HFFc6 (cell line): ENCODE measurements around the gene PTPRM. TPM values are rescaled to one million over a fixed set of nuclear protein-coding genes. Genes with fewer than 3 reads are reported as not detected.

Experiments
- DNase-seq: peaks from one replicate; pipeline ENCODE4 v3.0.0-alpha.2; 2018
- H3K27ac Mint-ChIP-seq: 2 replicates; pipeline ENCODE4 v1.8.0; 2020; ENCODE audit warnings: mild to moderate bottlenecking, mixed read lengths
- H3K27me3 Mint-ChIP-seq: 2 replicates; pipeline ENCODE4 v1.8.0; 2021; ENCODE audit warnings: mild to moderate bottlenecking, moderate library complexity, mixed read lengths; ENCODE audit not compliant: insufficient read depth
- H3K36me3 Mint-ChIP-seq: 2 replicates; pipeline ENCODE4 v1.8.0; 2021; ENCODE audit warnings: low read depth, mixed read lengths
- H3K4me1 Mint-ChIP-seq: 2 replicates; pipeline ENCODE4 v1.8.0; 2020; ENCODE audit warnings: low read depth, mixed read lengths
- H3K4me3 Mint-ChIP-seq: 2 replicates; pipeline ENCODE4 v1.8.0; 2020; ENCODE audit warnings: mild to moderate bottlenecking, moderate library complexity, mixed read lengths
- H3K9me3 Mint-ChIP-seq: 2 replicates; pipeline ENCODE4 v1.8.0; 2020; ENCODE audit warnings: mild to moderate bottlenecking, mixed read lengths
- CTCF ChIP-seq: fragments of 200-600 bp; sonication (generic); IDR thresholded peaks from 2 replicates; pipeline ENCODE4 v1.5.0; 2021; ENCODE audit warnings: antibody characterized with exemption, mild to moderate bottlenecking
- total RNA-seq, 6 experiments: library from RNA; stranded (reverse); fragmentation: NEBNext Ultra II Directional; extraction: Animal tissue kit (Norgen Biotek cat#: 25700); gene quantifications; 2 replicates in 1 of 6; 3 replicates in 5 of 6; pipeline ENCODE4 v1.2.3, GENCODE V29; 2021

The PTPRM gene
- total RNA-seq, 6 experiments from 2014 or later = 39.4 to 49.8 (median 43.8) TPM

- H3K36me3 Mint-ChIP-seq = no peaks in the 10 kb centered on the region
- H3K4me3 Mint-ChIP-seq = no peak overlapping the region
- no peak overlapping the region for H3K27ac Mint-ChIP-seq
Observed at GRCh38 chr18:8362863-8363262, 795.7 kb downstream of the PTPRM start.

GRCh38 chr18:8364385-8364784 is 797.3 kb downstream of the PTPRM start:
- no peak overlapping the region for H3K27ac Mint-ChIP-seq
- no peaks in the 10 kb centered on the region for H3K36me3 Mint-ChIP-seq
- DNase-seq = no peak
- no peak for TF ChIP-seq CTCF
- H3K27me3 Mint-ChIP-seq = no peaks in the 10 kb centered on the region
- no peaks in the 10 kb centered on the region for H3K9me3 Mint-ChIP-seq
- H3K4me1 Mint-ChIP-seq = peaks cover 21% of the 10 kb centered on the region
- H3K4me3 Mint-ChIP-seq = no peak overlapping the region

More at GRCh38 chr18:8362863-8363262, 795.7 kb downstream of the PTPRM start:
- peaks cover 6% of the 10 kb centered on the region for H3K4me1 Mint-ChIP-seq
- H3K27me3 Mint-ChIP-seq = no peaks in the 10 kb centered on the region
- DNase-seq = no peak
- H3K9me3 Mint-ChIP-seq = no peaks in the 10 kb centered on the region
- no peak for TF ChIP-seq CTCF

GRCh38 chr18:8365006-8365405 is 797.9 kb downstream of the PTPRM start:
- H3K36me3 Mint-ChIP-seq = no peaks in the 10 kb centered on the region

GRCh38 chr18:8365528-8365927 is 798.4 kb downstream of the PTPRM start:
- no peak for DNase-seq
- Mint-ChIP-seq H3K4me3 (no peak overlapping the region), H3K9me3 (no peaks in the 10 kb centered on the region), H3K27ac (no peak overlapping the region), H3K4me1 (peaks cover 32% of the 10 kb centered on the region), H3K36me3 (no peaks in the 10 kb centered on the region), H3K27me3 (no peaks in the 10 kb centered on the region)
- no peak for TF ChIP-seq CTCF

More at GRCh38 chr18:8365006-8365405, 797.9 kb downstream of the PTPRM start:
- no peak overlapping the region for H3K27ac Mint-ChIP-seq
- TF ChIP-seq CTCF = no peak
- no peaks in the 10 kb centered on the region for H3K9me3 Mint-ChIP-seq
- H3K4me3 Mint-ChIP-seq = no peak overlapping the region
- H3K27me3 Mint-ChIP-seq = no peaks in the 10 kb centered on the region
- peaks cover 27% of the 10 kb centered on the region for H3K4me1 Mint-ChIP-seq
- no peak for DNase-seq

GRCh38 chr18:8366070-8366469 is 799.0 kb downstream of the PTPRM start:
- no peak overlapping the region for H3K4me3 Mint-ChIP-seq
- no peaks in the 10 kb centered on the region for H3K9me3 Mint-ChIP-seq
- peaks cover 38% of the 10 kb centered on the region for H3K4me1 Mint-ChIP-seq
- H3K27ac Mint-ChIP-seq = no peak overlapping the region
- no peak for TF ChIP-seq CTCF
- H3K36me3 Mint-ChIP-seq = no peaks in the 10 kb centered on the region
- DNase-seq = no peak
- no peaks in the 10 kb centered on the region for H3K27me3 Mint-ChIP-seq

- no peak overlapping the region for H3K27ac Mint-ChIP-seq
- peaks cover 42% of the 10 kb centered on the region for H3K4me1 Mint-ChIP-seq
- H3K36me3 Mint-ChIP-seq = no peaks in the 10 kb centered on the region
- H3K27me3 Mint-ChIP-seq = no peaks in the 10 kb centered on the region
- no peak for TF ChIP-seq CTCF
- H3K9me3 Mint-ChIP-seq = no peaks in the 10 kb centered on the region
- no peak for DNase-seq
- no peak overlapping the region for H3K4me3 Mint-ChIP-seq
Observed at GRCh38 chr18:8366656-8367055, 799.5 kb downstream of the PTPRM start.
